IMR-90 (cell line): ENCODE data around the gene RPS8. TPM values are rescaled to one million over a fixed set of nuclear protein-coding genes. Genes with fewer than 3 reads are reported as not detected.

Source experiments
- ATAC-seq: fragments of 200-7000 bp; cut with Tn5 transposase; 2 replicates; pipeline ENCODE4 v1.9.1; 2020; ENCODE audit warnings: low read depth, mild to moderate bottlenecking, moderate library complexity
- BruUV-seq: library from RNA; stranded (reverse); fragments of 400-500 nt; replicated peaks from 2 replicates; lab custom pipeline; 2021; lab: Mats Ljungman, UMichigan
- CTCF ChIA-PET: fragments of 300-600 bp; formaldehyde crosslinking; extraction: SDS; loops from one replicate; lab custom pipeline; 2021; ENCODE audit warnings: antibody characterized with exemption; lab: Yijun Ruan, JAX
- POLR2A ChIA-PET: fragments of 300-600 bp; sonication (Branson Sonifier 250); formaldehyde crosslinking; loops from one replicate; lab custom pipeline; 2022; ENCODE audit warnings: antibody characterized with exemption; ENCODE audit not compliant: unreplicated experiment; lab: Charles Lee
- DNase-seq: peaks from one replicate; pipeline ENCODE4 v3.0.0; 2013
- H2AFZ ChIP-seq: replicated peaks from 2 replicates; pipeline ENCODE3; 2013; ENCODE audit warnings: low read length, mild to moderate bottlenecking; ENCODE audit not compliant: poor library complexity
- H2AK5ac ChIP-seq: 2 replicates; pipeline ENCODE4 v1.6.1; 2013; ENCODE audit warnings: low read depth, low read length, inconsistent platforms
- H2AK9ac ChIP-seq: replicated peaks from 2 replicates; pipeline ENCODE3; 2013; ENCODE audit warnings: mild to moderate bottlenecking, low read depth, low read length, moderate library complexity; ENCODE audit not compliant: poor library complexity
- H2BK120ac ChIP-seq: 2 replicates; pipeline ENCODE4 v1.6.1; 2013; ENCODE audit warnings: low read depth, low read length, inconsistent platforms
- H2BK15ac ChIP-seq: 3 replicates; pipeline ENCODE4 v1.6.1; 2013; ENCODE audit warnings: low read depth, low read length, inconsistent platforms
- H2BK20ac ChIP-seq: 2 replicates; pipeline ENCODE4 v1.6.1; 2013; ENCODE audit warnings: low read depth, mild to moderate bottlenecking, inconsistent platforms, low read length, moderate library complexity
- H2BK5ac ChIP-seq: 2 replicates; pipeline ENCODE4 v1.6.1; 2013; ENCODE audit warnings: mild to moderate bottlenecking, low read depth, low read length, inconsistent platforms; ENCODE audit not compliant: poor library complexity, severe bottlenecking
- H3K14ac ChIP-seq: replicated peaks from 2 replicates; pipeline ENCODE4 v1.6.1; 2013; ENCODE audit warnings: low read depth, low read length, inconsistent platforms
- H3K18ac ChIP-seq: 2 replicates; pipeline ENCODE4 v1.6.1; 2013; ENCODE audit warnings: low read depth, low read length, control low read depth
- H3K23ac ChIP-seq: 2 replicates; pipeline ENCODE4 v1.6.1; 2013; ENCODE audit warnings: low read depth, low read length, inconsistent platforms
- H3K27ac ChIP-seq: 2 replicates; pipeline ENCODE4 v1.5.1; 2013; ENCODE audit warnings: mild to moderate bottlenecking, control low read depth, low read length; ENCODE audit not compliant: insufficient read depth
- H3K27me3 ChIP-seq: 2 replicates; pipeline ENCODE4 v1.6.1; 2013; ENCODE audit warnings: low read length; ENCODE audit not compliant: control insufficient read depth, insufficient read depth
- H3K36me3 ChIP-seq: 2 replicates; pipeline ENCODE4 v1.6.1; 2013; ENCODE audit warnings: low read length, mixed read lengths; ENCODE audit not compliant: control insufficient read depth, insufficient read depth
- H3K4ac ChIP-seq: 2 replicates; pipeline ENCODE4 v1.6.1; 2013; ENCODE audit warnings: low read depth, low read length, inconsistent platforms
- H3K4me1 ChIP-seq: 2 replicates; pipeline ENCODE4 v1.6.1; 2013; ENCODE audit warnings: low read length, mixed read lengths; ENCODE audit not compliant: control insufficient read depth, insufficient read depth
- H3K4me2 ChIP-seq: 2 replicates; pipeline ENCODE4 v1.6.1; 2013; ENCODE audit warnings: low read depth, mild to moderate bottlenecking, control low read depth, low read length, moderate library complexity
- H3K4me3 ChIP-seq: 2 replicates; pipeline ENCODE4 v1.5.1; 2013; ENCODE audit warnings: low read depth, mild to moderate bottlenecking, control low read depth, low read length, moderate library complexity; ENCODE audit not compliant: insufficient read depth
- H3K56ac ChIP-seq: 2 replicates; pipeline ENCODE4 v1.6.1; 2013; ENCODE audit warnings: low read length, inconsistent platforms; ENCODE audit not compliant: insufficient read depth; ENCODE audit errors: extremely low read depth
- H3K79me1 ChIP-seq, 2 experiments: 2 replicates each; pipeline ENCODE4 v1.6.1; 2013; ENCODE audit warnings: low read length in 2 of 2, inconsistent platforms in 1 of 2, low read depth in 1 of 2
- H3K9ac ChIP-seq: 2 replicates; pipeline ENCODE4 v1.6.1; 2013; ENCODE audit warnings: low read depth, low read length, control low read depth
- H3K9me1 ChIP-seq: 2 replicates; pipeline ENCODE4 v1.6.1; 2013; ENCODE audit warnings: low read length, inconsistent platforms; ENCODE audit not compliant: insufficient read depth
- H3K9me3 ChIP-seq: 2 replicates; pipeline ENCODE4 v1.6.1; 2013; ENCODE audit warnings: low read length; ENCODE audit not compliant: control insufficient read depth, insufficient read depth
- H4K20me1 ChIP-seq: 2 replicates; pipeline ENCODE4 v1.6.1; 2013; ENCODE audit warnings: low read length, inconsistent platforms; ENCODE audit not compliant: insufficient read depth
- H4K5ac ChIP-seq: 2 replicates; pipeline ENCODE4 v1.6.1; 2013; ENCODE audit warnings: mild to moderate bottlenecking, low read depth, low read length, control low read depth
- H4K8ac ChIP-seq, 2 experiments: 2 replicates each; pipeline ENCODE4 v1.6.1; 2013; ENCODE audit warnings: low read depth in 2 of 2, low read length in 2 of 2, control low read depth in 1 of 2, inconsistent platforms in 1 of 2
- H4K91ac ChIP-seq: 2 replicates; pipeline ENCODE4 v1.6.1; 2013; ENCODE audit warnings: low read depth, low read length, inconsistent platforms; ENCODE audit not compliant: insufficient read depth
- FOS ChIP-seq: fragments of 150-350 bp; IDR thresholded peaks from 2 replicates; pipeline ENCODE4 v1.6.1; 2016; ENCODE audit warnings: low read depth, low read length
- MAZ ChIP-seq: IDR thresholded peaks from 2 replicates; pipeline ENCODE4 v1.6.1; 2012; ENCODE audit warnings: low read depth, mild to moderate bottlenecking, low read length, improper control_type of control experiment, moderate library complexity, borderline replicate concordance
- NFE2L2 ChIP-seq: fragments of 150-350 bp; IDR thresholded peaks from 2 replicates; pipeline ENCODE4 v1.6.1; 2016; ENCODE audit warnings: low read depth, mild to moderate bottlenecking, low read length
- POLR2A ChIP-seq: IDR thresholded peaks from 2 replicates; pipeline ENCODE4 v1.6.1; 2012; ENCODE audit warnings: mild to moderate bottlenecking, low read depth, low read length
- RAD21 ChIP-seq: IDR thresholded peaks from 2 replicates; pipeline ENCODE4 v1.6.1; 2012; ENCODE audit warnings: low read length, improper control_type of control experiment
- RFX5 ChIP-seq: IDR thresholded peaks from 2 replicates; pipeline ENCODE4 v1.8.0; 2012; ENCODE audit warnings: low read depth, mild to moderate bottlenecking, low read length, moderate library complexity
- SMC3 ChIP-seq: fragments of 150-350 bp; IDR thresholded peaks from 2 replicates; pipeline ENCODE4 v1.6.1; 2016; ENCODE audit warnings: low read depth, mild to moderate bottlenecking, antibody characterized with exemption, low read length, moderate library complexity
- WGBS, 2 experiments: methylation state at CpG; one replicate each; pipeline versions ENCODE4 v1.1.5 to v1.1.7; 2013; ENCODE audit warnings: missing lambda C conversion rate in 2 of 2; ENCODE audit not compliant: insufficient read length in 1 of 2; ENCODE audit errors: extremely low coverage in 2 of 2; 5-methylcytosine and 5-hydroxymethylcytosine counted together
- dilution Hi-C: fragments of 300-500 bp; cut with HindIII; formaldehyde crosslinking; loops from one replicate; pipeline ENCODE4 v1.14.3; 2018; ENCODE audit warnings: low sequenced_read_pairs; ENCODE audit not compliant: unreplicated experiment
- in situ Hi-C: fragments of 300-500 bp; cut with MboI; formaldehyde crosslinking; loops from 3 replicates; pipeline ENCODE4 v1.14.3; 2019; ENCODE audit warnings: low sequenced_read_pairs, inconsistent platforms, mixed read lengths
- intact Hi-C: fragments of 100-400 bp; cut with micrococcal nuclease; formaldehyde crosslinking; loops from 2 replicates; pipeline ENCODE4 v1.10.0; 2022
- polyA plus RNA-seq, 3 experiments: library from polyadenylated mRNA; depleted of rRNA; stranded (reverse); fragments of >200 nt; gene quantifications; 2 replicates each; pipeline ENCODE4 v1.2.3, GENCODE V29; 2012; ENCODE audit warnings: low replicate concordance in 1 of 3
- total RNA-seq: library from RNA; depleted of rRNA; stranded (reverse); fragments of >200 nt; gene quantifications from 2 replicates; pipeline ENCODE4 v1.2.3, GENCODE V29; 2012
- TF ChIP-seq, protein P1 (sequence below): fragments of 150-350 bp; IDR thresholded peaks from 2 replicates; pipeline ENCODE4 v1.6.1; 2016; ENCODE audit warnings: low read depth, mild to moderate bottlenecking, low read length, moderate library complexity, borderline replicate concordance

RPS8 gene
- total and polyA plus RNA-seq, 2 of the 4 experiments (the other 2 are of a cell fraction), result 2,171 to 2,255 TPM

DNA sequence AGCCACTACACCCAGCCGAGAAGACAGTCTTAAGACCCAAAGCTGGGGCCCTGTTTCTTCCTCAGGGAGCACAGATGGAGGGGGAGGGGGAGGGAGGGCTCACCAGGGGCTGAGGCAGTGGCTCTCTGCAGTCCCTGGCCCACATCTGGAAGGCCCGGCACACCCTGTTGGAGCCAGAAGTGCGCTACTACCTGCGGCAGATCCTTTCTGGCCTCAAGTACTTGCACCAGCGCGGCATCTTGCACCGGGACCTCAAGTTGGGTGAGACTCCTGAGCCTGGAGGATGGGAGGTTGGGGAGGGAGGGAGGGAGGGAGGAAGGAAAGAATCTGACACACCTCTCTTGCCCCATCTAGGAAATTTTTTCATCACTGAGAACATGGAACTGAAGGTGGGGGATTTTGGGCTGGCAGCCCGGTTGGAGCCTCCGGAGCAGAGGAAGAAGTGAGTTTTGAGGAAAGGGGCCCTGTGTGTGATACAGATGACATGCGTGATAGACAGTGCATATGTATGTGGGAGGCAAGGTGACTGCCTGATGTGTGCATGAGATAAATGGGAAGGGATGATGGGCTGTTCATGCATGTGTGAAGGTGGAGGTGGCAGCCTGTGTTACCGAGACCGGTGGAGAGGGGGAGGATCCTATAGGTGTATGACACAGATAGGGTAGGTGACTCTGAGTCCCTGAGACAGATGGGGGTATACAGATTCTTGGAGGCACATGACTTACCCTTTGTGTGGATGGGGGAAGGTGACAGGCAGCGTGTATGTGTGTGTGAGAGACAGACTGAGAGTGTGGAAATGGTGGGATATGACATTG lies 26.4 kb downstream of the RPS8 start:
- Histone ChIP-seq H3K9me1 (peaks cover 9% of the 10 kb centered on the region), H3K4ac (peak overlapping the region; percentile 95), H3K36me3 (peaks cover 36% of the 10 kb centered on the region), H3K9ac (peak overlapping the region; percentile 87), H4K20me1 (peaks cover 21% of the 10 kb centered on the region), H3K79me1 (peaks cover 14 to 38% of the 10 kb centered on the region in 2 experiments; a peak in 3 of 4 replicates), H3K4me2 (peak overlapping the region; percentile 100), H2BK120ac (peak overlapping the region; percentile 28), H2BK15ac (peak overlapping the region; percentile 4; the same call in 1 of the 3 replicates), H3K4me1 (peaks cover 14% of the 10 kb centered on the region), H3K27me3 (no peaks in the 10 kb centered on the region), H3K27ac (peak overlapping the region; percentile 67), H4K5ac (peak overlapping the region; percentile 62), H2BK5ac (peak overlapping the region; percentile 78), H4K8ac (no peak overlapping the region; a peak in 1 of 4 replicates), H3K23ac (peak overlapping the region; percentile 91), H4K91ac (peak overlapping the region; percentile 5; the same call in 1 of the 2 replicates), H3K4me3 (peak overlapping the region; percentile 74), H3K9me3 (no peaks in the 10 kb centered on the region), H3K18ac (peak overlapping the region; percentile 82), H3K14ac (peak overlapping the region; percentile 97), H2AK5ac (peak overlapping the region; percentile 90), H2AFZ (peak overlapping the region; percentile 66), H2AK9ac (peak overlapping the region; percentile 89), H3K56ac (no peak overlapping the region; the same call in 1 of the 2 replicates), H2BK20ac (no peak overlapping the region)
- no TSS peak for BruUV-seq
- dilution Hi-C loops, result no loop called here
- in situ Hi-C loops, result no loop called here
- WGBS, 2 experiments, result 33% methylated on average over 4 of the region's 13 CpGs; no CpG with 5 or more reads in 1 of the 2 experiments
- ChIA-PET POLR2A (interaction anchor here (0.6 to 0.7 kb wide), 2 partner anchors 12 to 17 kb away, joined by 5 read pairs; no protein-coding TSS in a partner anchor), CTCF (interaction anchor here (0.6 kb wide), 1 partner anchor 35 kb away, joined by 3 read pairs; no protein-coding TSS in a partner anchor)
- no peak for TF ChIP-seq POLR2A
- TF ChIP-seq RFX5, result no peak
- TF ChIP-seq RAD21, result no peak
- TF ChIP-seq MAZ, result no peak
- no peak for TF ChIP-seq SMC3
- TF ChIP-seq NFE2L2, result no peak
- TF ChIP-seq FOS, result no peak
- TF ChIP-seq, protein P1, sequence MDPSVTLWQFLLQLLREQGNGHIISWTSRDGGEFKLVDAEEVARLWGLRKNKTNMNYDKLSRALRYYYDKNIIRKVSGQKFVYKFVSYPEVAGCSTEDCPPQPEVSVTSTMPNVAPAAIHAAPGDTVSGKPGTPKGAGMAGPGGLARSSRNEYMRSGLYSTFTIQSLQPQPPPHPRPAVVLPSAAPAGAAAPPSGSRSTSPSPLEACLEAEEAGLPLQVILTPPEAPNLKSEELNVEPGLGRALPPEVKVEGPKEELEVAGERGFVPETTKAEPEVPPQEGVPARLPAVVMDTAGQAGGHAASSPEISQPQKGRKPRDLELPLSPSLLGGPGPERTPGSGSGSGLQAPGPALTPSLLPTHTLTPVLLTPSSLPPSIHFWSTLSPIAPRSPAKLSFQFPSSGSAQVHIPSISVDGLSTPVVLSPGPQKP, result no peak
- ATAC-seq (no peak), DNase-seq (no peak)
- intact Hi-C loops, result loop anchor here (10.0 kb wide), 1 partner anchor 503 kb away; no protein-coding TSS in a partner anchor
